HEK293 (cell line): ENCODE measurements around the gene RBBP7.

Source experiments
- CTCF ChIA-PET: fragments of 350-600 bp; formaldehyde crosslinking; extraction: SDS; loops from one replicate; lab custom pipeline; 2021; ENCODE audit warnings: antibody characterized with exemption; lab: Yijun Ruan, JAX
- POLR2A ChIA-PET: fragments of 300-600 bp; formaldehyde crosslinking; extraction: SDS; loops from one replicate; lab custom pipeline; 2020; ENCODE audit warnings: antibody characterized with exemption, inconsistent platforms; lab: Yijun Ruan, JAX
- H3K27ac ChIP-seq: fragments of 200-500 bp; sonication (Bioruptor generic); 2 replicates; pipeline ENCODE4 v1.5.1; 2014; ENCODE audit warnings: low read depth, low read length, control low read depth, inconsistent platforms; ENCODE audit errors: extremely low read depth
- H3K36me3 ChIP-seq, 2 experiments: fragments of 200-500 bp in 1 of 2; sonication (Bioruptor generic) in 1 of 2; 1 replicate in 1 of 2; 2 replicates in 1 of 2; pipeline ENCODE4 v1.5.1; 2014 to 2017; ENCODE audit warnings: inconsistent platforms in 2 of 2, low read length in 2 of 2; ENCODE audit not compliant: control insufficient read depth in 2 of 2, insufficient read depth in 1 of 2
- H3K4me1 ChIP-seq: fragments of 200-500 bp; sonication (Bioruptor generic); 2 replicates; pipeline ENCODE4 v1.5.1; 2014; ENCODE audit warnings: mild to moderate bottlenecking, low read length, inconsistent platforms; ENCODE audit not compliant: control insufficient read depth, insufficient read depth
- H3K4me3 ChIP-seq: 2 replicates; pipeline ENCODE4 v1.5.1; 2011; ENCODE audit warnings: low read depth, mild to moderate bottlenecking, control low read depth, low read length, moderate library complexity
- H3K9me3 ChIP-seq: fragments of 200-500 bp; sonication (Bioruptor generic); 2 replicates; pipeline ENCODE4 v1.5.1; 2014; ENCODE audit warnings: low read depth, low read length, inconsistent platforms; ENCODE audit not compliant: control insufficient read depth, insufficient read depth
- ATF2 ChIP-seq: fragments of 450-650 bp; formaldehyde crosslinking; IDR thresholded peaks from 2 replicates; pipeline ENCODE4 v1.5.1; 2016; ENCODE audit warnings: missing biosample characterization, missing genetic modification characterization, low read depth
- KLF1 ChIP-seq: fragments of 450-650 bp; formaldehyde crosslinking; IDR thresholded peaks from 2 replicates; pipeline ENCODE4 v1.5.1; 2016; ENCODE audit warnings: missing biosample characterization, missing genetic modification characterization
- OSR2 ChIP-seq: fragments of 450-650 bp; formaldehyde crosslinking; IDR thresholded peaks from 2 replicates; pipeline ENCODE4 v1.5.1; 2016; ENCODE audit warnings: missing biosample characterization, missing genetic modification characterization
- ZBTB44 ChIP-seq: fragments of 450-650 bp; IDR thresholded peaks from 2 replicates; pipeline ENCODE4 v1.5.1; 2018; ENCODE audit warnings: missing biosample characterization, mild to moderate bottlenecking, missing genetic modification characterization
- ZIC2 ChIP-seq: fragments of 450-650 bp; formaldehyde crosslinking; IDR thresholded peaks from 2 replicates; pipeline ENCODE4 v1.5.1; 2016; ENCODE audit warnings: missing biosample characterization, missing genetic modification characterization
- ZNF394 ChIP-seq: fragments of 450-650 bp; formaldehyde crosslinking; IDR thresholded peaks from 2 replicates; pipeline ENCODE4 v1.5.1; 2016; ENCODE audit warnings: missing biosample characterization, missing genetic modification characterization, mild to moderate bottlenecking, moderate library complexity, borderline replicate concordance
- TF ChIP-seq, protein P1 (sequence below): fragments of 450-650 bp; formaldehyde crosslinking; IDR thresholded peaks from 2 replicates; pipeline ENCODE4 v1.5.1; 2016; ENCODE audit warnings: missing biosample characterization, missing genetic modification characterization
- TF ChIP-seq, protein P2 (sequence below): fragments of 450-650 bp; formaldehyde crosslinking; IDR thresholded peaks from 2 replicates; pipeline ENCODE4 v1.5.1; 2016; ENCODE audit warnings: missing biosample characterization, missing genetic modification characterization

RBBP7 gene

GRCh38 chrX:16839852-16840460, 30.2 kb downstream of the RBBP7 start (continued):
- TF ChIP-seq ZBTB44 (tag by site-specific recombination): peak; percentile 71
- TF ChIP-seq, protein P1, sequence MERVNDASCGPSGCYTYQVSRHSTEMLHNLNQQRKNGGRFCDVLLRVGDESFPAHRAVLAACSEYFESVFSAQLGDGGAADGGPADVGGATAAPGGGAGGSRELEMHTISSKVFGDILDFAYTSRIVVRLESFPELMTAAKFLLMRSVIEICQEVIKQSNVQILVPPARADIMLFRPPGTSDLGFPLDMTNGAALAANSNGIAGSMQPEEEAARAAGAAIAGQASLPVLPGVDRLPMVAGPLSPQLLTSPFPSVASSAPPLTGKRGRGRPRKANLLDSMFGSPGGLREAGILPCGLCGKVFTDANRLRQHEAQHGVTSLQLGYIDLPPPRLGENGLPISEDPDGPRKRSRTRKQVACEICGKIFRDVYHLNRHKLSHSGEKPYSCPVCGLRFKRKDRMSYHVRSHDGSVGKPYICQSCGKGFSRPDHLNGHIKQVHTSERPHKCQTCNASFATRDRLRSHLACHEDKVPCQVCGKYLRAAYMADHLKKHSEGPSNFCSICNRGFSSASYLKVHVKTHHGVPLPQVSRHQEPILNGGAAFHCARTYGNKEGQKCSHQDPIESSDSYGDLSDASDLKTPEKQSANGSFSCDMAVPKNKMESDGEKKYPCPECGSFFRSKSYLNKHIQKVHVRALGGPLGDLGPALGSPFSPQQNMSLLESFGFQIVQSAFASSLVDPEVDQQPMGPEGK (tag by site-specific recombination): peak; percentile 27; the same call in 1 of the 2 replicates

- peaks cover 6% of the 10 kb centered on the region; the same call in 1 of the 2 replicates for H3K4me1 ChIP-seq
- ChIA-PET CTCF (interaction anchor here (0.7 to 3.2 kb wide), 7 partner anchors 11 to 207 kb away, joined by 3 to 13 read pairs (median 8); no protein-coding TSS in a partner anchor), POLR2A (interaction anchor here (0.9 to 1.7 kb wide), 2 partner anchors 17 to 24 kb away, joined by 3 to 8 read pairs; no protein-coding TSS in a partner anchor)
Measured at GRCh38 chrX:16839219-16839851, 30.8 kb downstream of the RBBP7 start.

More at GRCh38 chrX:16839219-16839851, 30.8 kb downstream of the RBBP7 start:
- Histone ChIP-seq H3K9me3 (no peaks in the 10 kb centered on the region), H3K4me3 (no peak overlapping the region), H3K36me3 (peaks cover 40 to 86% of the 10 kb centered on the region in 2 experiments), H3K27ac (0 out of 2 replicates have a peak overlapping the region, but pooled peaks have one; percentile 5)
- TF ChIP-seq OSR2 (tag by site-specific recombination) (peak; percentile 82), KLF1 (tag by site-specific recombination) (0 out of 2 replicates have a peak, but pooled peaks have one; percentile 18), ZNF394 (tag by site-specific recombination) (peak; percentile 27; the same call in 1 of the 2 replicates), ZIC2 (tag by site-specific recombination) (0 out of 2 replicates have a peak, but pooled peaks have one; percentile 20), ATF2 (tag by site-specific recombination) (no peak)
- TF ChIP-seq, protein P2, sequence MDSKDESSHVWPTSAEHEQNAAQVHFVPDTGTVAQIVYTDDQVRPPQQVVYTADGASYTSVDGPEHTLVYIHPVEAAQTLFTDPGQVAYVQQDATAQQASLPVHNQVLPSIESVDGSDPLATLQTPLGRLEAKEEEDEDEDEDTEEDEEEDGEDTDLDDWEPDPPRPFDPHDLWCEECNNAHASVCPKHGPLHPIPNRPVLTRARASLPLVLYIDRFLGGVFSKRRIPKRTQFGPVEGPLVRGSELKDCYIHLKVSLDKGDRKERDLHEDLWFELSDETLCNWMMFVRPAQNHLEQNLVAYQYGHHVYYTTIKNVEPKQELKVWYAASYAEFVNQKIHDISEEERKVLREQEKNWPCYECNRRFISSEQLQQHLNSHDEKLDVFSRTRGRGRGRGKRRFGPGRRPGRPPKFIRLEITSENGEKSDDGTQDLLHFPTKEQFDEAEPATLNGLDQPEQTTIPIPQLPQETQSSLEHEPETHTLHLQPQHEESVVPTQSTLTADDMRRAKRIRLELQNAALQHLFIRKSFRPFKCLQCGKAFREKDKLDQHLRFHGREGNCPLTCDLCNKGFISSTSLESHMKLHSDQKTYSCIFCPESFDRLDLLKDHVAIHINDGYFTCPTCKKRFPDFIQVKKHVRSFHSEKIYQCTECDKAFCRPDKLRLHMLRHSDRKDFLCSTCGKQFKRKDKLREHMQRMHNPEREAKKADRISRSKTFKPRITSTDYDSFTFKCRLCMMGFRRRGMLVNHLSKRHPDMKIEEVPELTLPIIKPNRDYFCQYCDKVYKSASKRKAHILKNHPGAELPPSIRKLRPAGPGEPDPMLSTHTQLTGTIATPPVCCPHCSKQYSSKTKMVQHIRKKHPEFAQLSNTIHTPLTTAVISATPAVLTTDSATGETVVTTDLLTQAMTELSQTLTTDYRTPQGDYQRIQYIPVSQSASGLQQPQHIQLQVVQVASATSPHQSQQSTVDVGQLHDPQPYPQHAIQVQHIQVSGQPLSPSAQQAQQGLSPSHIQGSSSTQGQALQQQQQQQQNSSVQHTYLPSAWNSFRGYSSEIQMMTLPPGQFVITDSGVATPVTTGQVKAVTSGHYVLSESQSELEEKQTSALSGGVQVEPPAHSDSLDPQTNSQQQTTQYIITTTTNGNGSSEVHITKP (tag by site-specific recombination): peak; percentile 43; the same call in 1 of the 2 replicates
